ENCODE results near the gene CDC20B.
"Not testable (repeated sequence)": the region's sequence is repeated elsewhere in the genome, so short reads cannot be mapped to it uniquely, and the experiment has no call there.

Gene CDC20B

DNA sequence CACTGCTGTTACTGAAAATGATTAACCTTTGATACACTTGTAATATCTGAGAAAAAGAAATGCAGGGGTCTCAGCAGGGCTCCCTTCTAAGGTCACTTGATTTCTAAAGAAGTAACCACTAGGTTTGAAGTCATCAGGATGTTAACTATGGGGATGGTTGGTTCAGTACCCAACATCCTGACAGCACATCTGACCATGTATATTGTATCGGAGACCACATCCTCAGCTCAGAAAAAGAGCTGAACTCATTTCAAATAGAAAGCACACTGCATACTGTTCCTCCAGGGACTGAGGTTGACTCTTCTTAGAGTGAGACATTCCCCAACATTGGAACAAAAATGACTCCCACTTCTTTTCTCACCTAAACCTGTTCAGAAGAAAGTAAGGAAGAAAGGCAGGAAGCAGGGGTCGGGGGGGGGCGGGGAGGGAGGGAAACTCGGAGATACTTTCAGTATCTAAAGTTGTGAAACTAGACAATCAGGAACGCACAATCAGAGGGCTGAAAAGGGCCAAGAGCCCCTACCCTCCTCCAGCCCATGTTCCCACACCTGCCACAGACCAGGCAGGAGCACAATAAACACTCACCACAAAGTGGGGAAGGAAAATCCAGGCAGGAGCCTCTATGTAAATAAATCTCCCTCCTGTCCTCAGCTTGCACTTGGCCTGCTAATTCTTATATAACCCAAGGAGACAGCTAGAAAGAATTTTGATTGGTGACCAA lies 71.3 kb downstream of the CDC20B start:
- no peak for DNase-seq

DNA sequence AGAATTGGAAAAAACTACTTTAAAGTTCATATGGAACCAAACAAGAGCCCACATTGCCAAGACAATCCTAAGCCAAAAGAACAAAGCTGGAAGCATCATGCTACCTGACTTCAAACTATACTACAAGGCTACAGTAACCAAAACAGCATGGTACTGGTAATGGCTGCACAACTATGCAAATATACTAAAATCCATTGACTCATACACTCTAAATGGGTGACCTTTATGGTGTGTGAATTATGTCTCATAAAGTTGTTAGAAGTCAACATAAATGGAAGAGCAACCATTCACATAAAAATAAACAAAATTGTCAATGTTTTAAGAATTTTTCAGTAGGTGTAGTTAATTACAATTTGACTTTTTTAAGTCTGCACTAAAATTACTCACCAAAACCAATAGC lies 71.8 kb downstream of the CDC20B start:
- not testable (repeated sequence) for DNase-seq

DNA sequence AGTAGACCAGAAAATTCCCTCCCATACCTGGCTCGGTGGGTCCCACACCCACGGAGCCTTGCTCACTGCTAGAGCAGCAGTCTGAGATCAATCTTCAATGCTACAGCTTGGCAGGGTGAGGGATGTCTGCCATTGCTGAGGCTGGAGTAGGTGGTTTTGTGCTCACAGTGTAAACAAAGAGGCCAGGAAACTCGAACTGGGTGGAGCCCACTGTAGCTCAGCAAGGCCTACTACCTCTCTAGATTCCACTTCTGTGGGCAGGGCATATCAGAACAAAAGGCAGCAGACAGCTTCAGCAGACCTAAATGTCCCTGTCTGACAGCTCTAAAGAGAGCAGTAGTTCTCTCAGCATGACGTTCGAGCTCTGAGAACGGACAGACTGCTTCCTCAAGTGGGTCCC lies 76.1 kb downstream of the CDC20B start:
- no peak for DNase-seq

DNA sequence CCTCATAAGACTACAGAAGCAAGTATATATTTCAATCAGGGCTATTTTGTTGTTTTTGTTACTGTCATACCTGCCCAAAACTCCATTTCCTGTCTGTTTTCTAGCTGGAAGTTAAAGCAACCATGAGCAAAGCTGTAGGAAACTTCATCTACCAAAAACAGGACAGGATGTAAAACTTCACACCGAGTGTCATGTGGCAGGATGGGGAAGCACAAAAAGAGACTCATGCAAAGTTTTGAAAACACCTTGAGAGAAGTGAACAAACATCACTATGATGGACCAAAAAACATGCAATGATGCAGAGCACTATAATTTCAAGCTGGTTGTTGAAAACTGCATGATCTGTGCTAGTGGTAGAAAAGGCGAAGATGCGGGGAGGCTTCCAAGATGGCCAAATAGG lies 76.8 kb downstream of the CDC20B start:
- no peak for DNase-seq

DNA sequence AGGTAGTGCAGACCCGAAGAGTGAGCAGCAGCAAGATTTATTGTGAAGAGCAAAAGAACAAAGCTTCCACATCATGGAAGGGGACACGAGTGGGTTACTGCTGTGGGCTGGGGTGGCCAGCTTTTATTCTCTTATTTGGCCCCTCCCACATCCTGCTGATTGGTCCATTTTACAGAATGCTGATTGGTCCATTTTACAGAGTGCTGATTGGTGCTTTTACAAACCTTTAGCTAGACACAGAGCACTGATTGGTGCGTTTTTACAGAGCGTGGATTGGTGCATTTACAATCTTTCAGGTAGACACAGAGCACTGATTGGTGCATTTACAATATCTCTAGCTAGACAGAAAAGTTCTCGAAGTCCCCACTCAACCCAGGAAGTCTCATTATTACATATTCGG lies 82.0 kb downstream of the CDC20B start:
- DNase-seq: not testable (repeated sequence)

DNA sequence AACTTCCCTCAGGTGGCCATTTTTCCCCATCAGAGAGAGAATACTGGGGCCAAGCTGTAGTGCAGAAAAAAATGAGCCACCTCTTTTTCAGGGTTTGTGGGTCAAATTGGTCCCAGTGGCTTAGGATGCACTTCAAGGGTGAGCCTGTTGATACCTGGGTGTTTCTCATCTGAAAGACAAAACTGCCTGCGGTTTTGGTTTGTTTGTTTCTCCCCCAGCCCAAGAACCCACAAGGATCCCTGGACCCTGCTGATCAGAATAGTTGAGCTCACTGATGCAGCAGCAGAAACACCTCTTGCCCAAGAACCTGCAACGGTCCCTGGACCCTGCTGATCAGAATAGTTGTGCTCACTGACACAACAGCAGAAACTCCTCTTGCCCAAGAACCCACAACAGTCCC lies 83.7 kb downstream of the CDC20B start:
- DNase-seq: not testable (repeated sequence)

DNA sequence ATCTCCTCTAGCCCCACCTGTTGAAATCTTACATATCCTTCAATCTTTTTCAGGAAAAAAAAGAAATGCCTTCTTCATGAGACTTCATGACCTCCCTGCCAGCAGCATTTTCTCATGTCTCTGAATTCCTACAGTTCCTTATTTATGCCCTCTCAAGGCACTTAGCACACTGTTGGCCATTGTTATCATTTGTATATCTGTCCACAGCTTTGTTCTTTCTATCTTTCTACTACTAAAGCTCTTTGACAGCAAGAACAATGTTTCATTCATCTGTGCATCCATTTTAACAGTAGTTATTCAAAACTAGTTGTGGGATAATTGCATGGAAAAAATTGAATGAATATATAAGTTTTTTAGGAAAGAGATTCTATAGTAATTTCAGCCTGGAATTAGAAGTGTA lies 91.4 kb downstream of the CDC20B start:
- no peak for DNase-seq

DNA sequence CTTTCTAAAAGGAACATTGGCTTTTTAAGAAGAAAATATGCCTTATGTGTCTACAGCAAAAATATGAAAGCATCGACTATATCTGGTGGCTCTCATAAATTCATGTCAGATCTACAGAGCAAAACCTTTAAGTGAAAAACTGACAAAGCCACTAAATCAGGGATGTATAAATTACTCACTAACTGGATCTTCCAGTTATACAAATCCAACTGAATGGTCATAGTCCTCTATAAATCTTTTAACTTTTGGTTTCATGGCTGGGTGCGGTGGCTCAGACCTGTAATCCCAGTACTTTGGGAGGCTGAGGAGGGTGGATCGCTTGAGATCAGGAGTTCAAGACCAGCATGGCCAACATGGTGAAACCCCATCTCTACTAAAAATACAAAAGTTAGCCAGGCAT lies 99.8 kb downstream of the CDC20B start:
- no peak for DNase-seq

DNA sequence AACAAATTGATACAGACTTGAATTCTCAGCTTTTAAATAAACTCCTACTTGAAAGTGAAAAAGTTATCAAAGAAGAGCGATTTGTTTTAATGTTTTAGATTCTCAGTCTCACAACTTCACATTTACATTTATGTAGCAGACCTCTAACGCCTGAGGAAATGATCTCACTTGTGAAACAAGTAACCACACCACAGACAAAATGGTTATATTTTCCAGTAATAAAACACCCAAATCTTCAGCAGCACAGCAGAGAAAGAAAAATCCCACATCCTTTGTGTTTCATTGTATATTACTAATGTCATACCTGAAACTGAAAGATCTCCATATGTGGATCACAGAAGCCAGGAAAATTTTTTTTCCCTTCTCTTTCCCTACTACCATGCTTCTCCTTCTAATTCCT lies 100.3 kb downstream of the CDC20B start:
- DNase-seq: no peak

DNA sequence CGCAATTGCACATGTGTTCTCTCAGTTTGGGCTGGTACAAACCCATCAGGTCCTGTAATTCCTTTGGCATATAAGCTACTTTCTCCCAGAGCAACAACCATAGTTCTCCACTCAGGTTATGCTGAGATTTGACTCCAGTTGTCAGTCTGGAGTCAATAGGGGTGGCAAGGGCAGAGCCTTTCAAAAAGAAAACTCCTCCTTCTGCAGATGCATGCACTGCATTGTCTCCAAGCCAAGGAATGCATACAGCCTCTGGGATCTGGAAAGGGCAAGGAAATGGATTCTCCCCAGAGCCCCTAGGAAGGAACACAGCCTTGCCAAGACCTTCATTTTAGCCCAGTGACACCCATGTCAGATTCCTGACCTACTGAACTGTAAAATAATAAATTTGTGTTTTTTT lies 101.6 kb downstream of the CDC20B start:
- no peak for DNase-seq

DNA sequence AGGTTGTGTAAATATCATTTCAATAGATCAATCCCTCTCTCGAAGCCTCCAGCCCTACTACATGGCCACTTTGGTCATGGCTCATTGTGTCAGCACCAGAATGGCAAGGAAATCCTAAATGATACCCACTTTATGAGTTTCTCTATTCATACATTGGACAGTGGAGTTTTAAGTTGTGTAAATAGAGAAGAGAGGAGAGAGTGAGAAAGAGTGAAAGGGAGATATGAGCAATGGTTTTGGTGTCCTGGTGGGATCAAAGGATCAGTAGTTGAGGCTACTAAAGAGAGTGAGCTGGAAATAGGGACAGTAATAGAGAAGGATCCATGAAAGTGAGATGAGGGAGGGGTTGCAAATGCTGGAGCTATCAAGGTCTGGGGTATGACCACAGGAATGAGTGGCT lies 102.0 kb downstream of the CDC20B start:
- no peak for DNase-seq

DNA sequence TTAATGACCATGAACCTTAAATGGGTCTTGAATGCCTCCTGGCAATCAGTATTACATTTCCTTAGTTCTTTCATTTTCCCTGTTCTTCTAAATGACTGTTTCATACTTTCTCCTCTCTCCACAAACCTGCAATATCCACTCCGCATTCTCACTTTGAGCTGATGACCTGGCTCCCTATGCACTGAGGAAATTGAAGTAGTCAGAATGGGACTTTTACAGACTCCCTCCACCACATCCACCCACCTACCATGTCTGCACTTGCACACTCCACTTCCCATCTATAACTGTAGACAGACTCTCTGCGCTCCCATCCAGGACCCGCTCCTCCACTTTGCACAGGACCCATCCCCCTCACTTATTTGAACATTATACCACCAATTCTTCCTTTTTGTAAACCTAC lies 106.7 kb downstream of the CDC20B start:
- DNase-seq: no peak

DNA sequence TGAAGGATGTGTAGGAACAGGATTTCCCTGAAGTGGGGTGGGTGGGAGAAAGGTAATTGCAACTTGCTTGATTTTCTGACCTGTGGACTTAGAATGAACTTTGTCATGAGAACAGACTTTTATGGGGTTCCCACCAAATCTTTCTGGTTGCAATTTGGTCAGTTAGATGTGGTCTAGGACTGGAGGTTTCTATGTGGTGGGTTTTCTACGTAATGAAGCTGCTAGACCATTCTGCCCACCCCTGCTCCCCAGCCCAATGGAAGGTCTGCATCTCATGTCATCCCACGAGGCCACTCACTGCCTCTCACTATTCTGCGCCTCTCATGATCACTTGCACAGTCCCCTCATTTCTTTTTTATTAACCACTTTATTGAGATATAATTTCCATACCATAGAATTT lies 108.5 kb downstream of the CDC20B start:
- no peak for DNase-seq

DNA sequence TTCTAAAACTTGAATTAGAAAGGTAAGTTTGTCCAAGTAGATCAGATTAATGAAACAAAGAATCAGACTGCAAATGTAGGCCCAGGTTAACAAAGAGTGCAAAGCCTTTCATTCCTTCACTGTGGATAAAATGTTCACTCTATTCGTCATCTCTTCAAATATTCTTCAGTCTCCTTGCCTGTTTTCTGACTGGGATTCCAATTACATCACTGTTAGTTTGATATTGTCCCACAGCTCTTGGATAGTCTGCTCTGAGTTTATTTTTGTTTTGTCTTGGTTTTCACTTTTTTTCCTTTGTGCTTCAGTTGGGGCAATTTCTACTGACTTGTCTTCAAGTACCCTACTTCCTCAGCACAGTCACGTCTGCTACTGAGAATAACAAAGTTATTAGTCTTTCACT lies 109.1 kb downstream of the CDC20B start:
- no peak for DNase-seq

DNA sequence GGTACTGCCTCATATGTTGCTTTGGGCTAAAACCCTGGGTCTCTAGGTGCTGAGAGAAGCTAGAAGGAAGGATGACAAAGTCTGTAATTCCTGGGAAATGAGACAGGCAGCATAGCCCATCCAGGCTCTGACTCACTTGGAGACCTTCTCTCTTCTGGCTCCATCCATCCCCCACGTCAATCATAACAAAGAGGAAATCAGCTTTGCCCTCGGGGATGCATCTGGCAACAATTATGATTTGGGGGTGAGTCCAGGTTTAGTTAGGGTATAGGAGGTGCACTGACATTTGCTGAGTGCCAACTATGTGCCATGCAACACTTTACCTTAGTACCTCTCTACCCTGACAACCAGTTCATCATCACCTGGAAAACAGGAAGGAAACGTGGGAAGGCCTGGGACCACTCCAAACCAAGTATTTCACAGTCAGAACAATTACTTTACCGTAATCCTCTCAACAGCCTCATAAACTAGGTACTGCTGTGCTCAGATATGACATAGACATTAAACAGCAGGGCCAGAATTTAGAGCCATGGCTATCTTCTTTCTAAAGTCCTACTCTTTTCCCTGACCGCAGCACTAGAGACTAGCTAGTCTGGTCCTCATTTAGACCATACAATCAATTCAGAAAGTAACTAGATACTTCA lies 109.6 kb downstream of the CDC20B start:
- DNase-seq: no peak
